NCI-H2196 (cell line): ENCODE results near the gene CXCL1.

ENCODE experiments used
- DNase-seq: peaks from one replicate; lab custom pipeline; 2025; ENCODE audit not compliant: unreplicated experiment; lab: John Stamatoyannopoulos, UW

CXCL1 gene

GRCh38 chr4:73916172-73916925, 47.2 kb downstream of the CXCL1 start:
- DNase-seq, result no peak

GRCh38 chr4:73917081-73917501, 47.9 kb downstream of the CXCL1 start:
- no peak for DNase-seq

GRCh38 chr4:73918058-73918457, 48.9 kb downstream of the CXCL1 start:
- no peak for DNase-seq

GRCh38 chr4:73919691-73920090, 50.5 kb downstream of the CXCL1 start:
- DNase-seq, result no peak
